Testis (tissue), 3 donors: ENCODE measurements around the gene NOC2L. TPM values are rescaled to one million over a fixed set of nuclear protein-coding genes. Genes with fewer than 3 reads are reported as not detected.

Source experiments
- DNase-seq: peaks from one replicate; pipeline ENCODE4 v3.0.0-alpha.2; 2019
- H3K27ac ChIP-seq, 2 donors: fragments of 200-600 bp; sonication (generic); one replicate each; pipeline ENCODE4 v1.5.1; 2019
- H3K27me3 ChIP-seq: fragments of 200-600 bp; sonication (generic); one replicate; pipeline ENCODE4 v1.5.1; 2019
- H3K36me3 ChIP-seq: fragments of 200-600 bp; sonication (generic); one replicate; pipeline ENCODE4 v1.5.1; 2017; ENCODE audit warnings: low read depth; ENCODE audit errors: missing control alignments
- H3K4me1 ChIP-seq: fragments of 200-600 bp; sonication (generic); one replicate; pipeline ENCODE4 v1.5.1; 2019
- H3K4me3 ChIP-seq, 2 donors: fragments of 200-600 bp; sonication (generic); one replicate each; pipeline ENCODE4 v1.5.1; 2017 to 2019
- H3K9me3 ChIP-seq: fragments of 200-600 bp; sonication (generic); one replicate; pipeline ENCODE4 v1.5.1; 2017
- POLR2A ChIP-seq: fragments of 450-650 bp; IDR thresholded peaks from one replicate; pipeline ENCODE4 v1.6.1; 2017; ENCODE audit warnings: antibody characterized with exemption, mild to moderate bottlenecking, moderate library complexity
- WGBS, 2 donors: methylation state at CpG; one replicate each; pipeline ENCODE4 v1.1.5; 2018; 5-methylcytosine and 5-hydroxymethylcytosine counted together
- intact Hi-C: fragments of 100-400 bp; cut with DNase I; formaldehyde crosslinking; loops from one replicate; pipeline ENCODE4 v1.15.1; 2023; ENCODE audit warnings: low total_unique reads
- polyA plus RNA-seq: library from polyadenylated mRNA; stranded (reverse); fragments of 350-450 nt; fragmentation: Illumina TruSeq; extraction: RNeasy Lipid Tissue Mini Kit (QIAGEN cat#74804); gene quantifications from one replicate; pipeline ENCODE4 v1.2.3, GENCODE V29; 2014; ENCODE audit warnings: low read depth, low replicate concordance; ENCODE audit not compliant: insufficient read depth
- total RNA-seq, 2 donors: library from RNA; depleted of rRNA; stranded (reverse); fragments of >200 nt; gene quantifications; one replicate each; pipeline ENCODE4 v1.2.3, GENCODE V29; 2016
- TF ChIP-seq, protein P1 (sequence below), 3 experiments: fragments of 450-650 bp in 2 of 3; fragments of 200-600 bp in 1 of 3; sonication (generic) in 1 of 3; IDR thresholded peaks; one replicate each; pipeline ENCODE4 v1.5.1; 2016 to 2019; ENCODE audit warnings: antibody characterized with exemption in 3 of 3, mild to moderate bottlenecking in 2 of 3, moderate library complexity in 1 of 3

NOC2L gene
- total and polyA plus RNA-seq, 3 donors from 2014 or later, result 78.3 to 94.0 (median 82.5) TPM

DNA sequence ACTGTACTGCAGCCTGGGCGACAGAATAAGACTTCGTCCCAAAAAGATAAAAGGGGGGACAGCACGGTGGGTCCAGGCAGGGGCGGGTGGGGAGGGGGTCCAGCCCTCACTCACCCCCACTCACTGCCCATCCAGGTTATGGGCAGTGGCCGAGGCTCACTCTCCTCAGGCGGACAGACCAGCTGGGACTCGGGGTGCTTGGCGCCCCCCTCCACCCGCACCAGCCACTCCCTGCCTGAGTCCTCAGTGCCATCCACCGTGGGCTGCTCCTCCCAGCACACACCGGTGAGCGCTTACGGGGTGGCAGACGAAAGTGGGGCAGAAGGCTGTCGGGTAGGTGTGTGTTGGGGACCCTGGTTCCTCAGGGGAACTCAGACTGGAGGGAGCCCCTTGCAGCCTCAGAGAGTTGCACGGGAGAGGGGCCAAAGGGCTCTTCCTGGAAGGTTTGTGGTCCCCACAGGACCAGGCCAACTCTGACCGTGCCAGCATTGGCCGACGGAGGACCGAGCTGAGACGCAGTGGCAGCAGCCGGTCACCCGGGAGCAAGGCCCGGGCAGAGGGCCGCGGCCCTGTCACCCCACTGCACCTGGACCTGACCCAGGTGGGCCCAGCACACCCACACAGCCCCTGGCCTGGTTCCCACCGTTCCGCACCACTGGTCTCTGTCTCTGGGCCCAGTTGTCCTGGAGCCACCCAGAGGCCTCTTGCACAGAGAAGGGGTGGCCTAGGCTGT is 13.8 kb upstream of the NOC2L start:
- DNase-seq, result no peak
- no peak overlapping the region for H3K4me3 ChIP-seq
- peaks cover 5% of the 10 kb centered on the region for H3K4me1 ChIP-seq
- no peak overlapping the region for H3K27ac ChIP-seq
- H3K27me3 ChIP-seq, result no peaks in the 10 kb centered on the region
- H3K36me3 ChIP-seq, result no peaks in the 10 kb centered on the region
- no peaks in the 10 kb centered on the region for H3K9me3 ChIP-seq
- intact Hi-C loops, result loop anchor here (10.0 kb wide), 1 partner anchor 68 kb away; no protein-coding TSS in a partner anchor
- 77 to 85% methylated on average over 4 to 24 of the region's 28 CpGs for WGBS, 2 donors
- no peak for TF ChIP-seq POLR2A
- TF ChIP-seq, protein P1, sequence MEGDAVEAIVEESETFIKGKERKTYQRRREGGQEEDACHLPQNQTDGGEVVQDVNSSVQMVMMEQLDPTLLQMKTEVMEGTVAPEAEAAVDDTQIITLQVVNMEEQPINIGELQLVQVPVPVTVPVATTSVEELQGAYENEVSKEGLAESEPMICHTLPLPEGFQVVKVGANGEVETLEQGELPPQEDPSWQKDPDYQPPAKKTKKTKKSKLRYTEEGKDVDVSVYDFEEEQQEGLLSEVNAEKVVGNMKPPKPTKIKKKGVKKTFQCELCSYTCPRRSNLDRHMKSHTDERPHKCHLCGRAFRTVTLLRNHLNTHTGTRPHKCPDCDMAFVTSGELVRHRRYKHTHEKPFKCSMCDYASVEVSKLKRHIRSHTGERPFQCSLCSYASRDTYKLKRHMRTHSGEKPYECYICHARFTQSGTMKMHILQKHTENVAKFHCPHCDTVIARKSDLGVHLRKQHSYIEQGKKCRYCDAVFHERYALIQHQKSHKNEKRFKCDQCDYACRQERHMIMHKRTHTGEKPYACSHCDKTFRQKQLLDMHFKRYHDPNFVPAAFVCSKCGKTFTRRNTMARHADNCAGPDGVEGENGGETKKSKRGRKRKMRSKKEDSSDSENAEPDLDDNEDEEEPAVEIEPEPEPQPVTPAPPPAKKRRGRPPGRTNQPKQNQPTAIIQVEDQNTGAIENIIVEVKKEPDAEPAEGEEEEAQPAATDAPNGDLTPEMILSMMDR (IDR thresholded peaks at IDR 0.05), result no peak

DNA sequence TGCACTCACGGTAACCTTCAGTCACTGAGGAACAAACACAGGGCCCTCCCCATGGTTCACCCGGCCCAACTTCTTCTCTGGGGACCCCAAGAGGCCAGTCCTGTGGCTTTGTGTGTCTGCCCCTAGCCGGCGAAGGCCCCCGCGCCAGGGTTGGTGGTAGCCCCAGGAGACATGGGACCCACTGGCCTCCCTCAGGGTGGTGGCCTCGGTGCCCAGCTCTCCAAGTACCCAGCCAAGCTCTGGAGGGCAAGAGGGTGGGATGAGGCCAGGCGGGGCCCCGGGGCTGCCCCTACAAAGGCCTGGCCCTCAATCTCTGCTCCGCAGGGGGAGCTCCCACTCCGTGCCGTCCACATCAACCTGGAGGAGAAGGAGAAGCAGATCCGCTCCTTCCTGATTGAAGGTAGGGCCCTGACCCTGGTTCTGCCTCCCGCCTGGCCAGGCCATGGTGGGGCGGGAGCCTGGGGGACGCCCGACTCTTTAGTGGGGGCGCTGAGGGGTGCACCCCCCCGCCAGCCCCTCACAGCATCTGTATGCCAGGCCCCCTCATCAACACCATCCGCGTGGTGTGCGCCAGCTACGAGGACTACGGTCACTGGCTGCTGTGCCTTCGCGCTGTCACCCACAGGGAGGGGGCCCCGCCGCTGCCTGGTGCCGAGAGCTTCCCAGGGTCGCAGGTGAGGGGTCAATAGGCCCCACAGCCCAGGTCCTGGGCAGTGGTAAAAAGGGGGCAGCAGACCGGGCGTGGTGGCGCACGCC is 12.9 kb upstream of the NOC2L start:
- TF ChIP-seq POLR2A, result no peak
- TF ChIP-seq, protein P1 (IDR thresholded peaks at IDR 0.05), result no peak
- 81 to 83% methylated on average over 18 to 34 of the region's 34 CpGs for WGBS, 2 donors
- DNase-seq, result no peak
- H3K36me3 ChIP-seq, result no peaks in the 10 kb centered on the region
- no peak overlapping the region for H3K4me3 ChIP-seq
- no peak overlapping the region for H3K27ac ChIP-seq
- intact Hi-C loops, result loop anchor here (10.0 kb wide), 1 partner anchor 67 kb away; no protein-coding TSS in a partner anchor
- no peaks in the 10 kb centered on the region for H3K9me3 ChIP-seq
- H3K4me1 ChIP-seq, result peaks cover 9% of the 10 kb centered on the region
- H3K27me3 ChIP-seq, result no peaks in the 10 kb centered on the region

DNA sequence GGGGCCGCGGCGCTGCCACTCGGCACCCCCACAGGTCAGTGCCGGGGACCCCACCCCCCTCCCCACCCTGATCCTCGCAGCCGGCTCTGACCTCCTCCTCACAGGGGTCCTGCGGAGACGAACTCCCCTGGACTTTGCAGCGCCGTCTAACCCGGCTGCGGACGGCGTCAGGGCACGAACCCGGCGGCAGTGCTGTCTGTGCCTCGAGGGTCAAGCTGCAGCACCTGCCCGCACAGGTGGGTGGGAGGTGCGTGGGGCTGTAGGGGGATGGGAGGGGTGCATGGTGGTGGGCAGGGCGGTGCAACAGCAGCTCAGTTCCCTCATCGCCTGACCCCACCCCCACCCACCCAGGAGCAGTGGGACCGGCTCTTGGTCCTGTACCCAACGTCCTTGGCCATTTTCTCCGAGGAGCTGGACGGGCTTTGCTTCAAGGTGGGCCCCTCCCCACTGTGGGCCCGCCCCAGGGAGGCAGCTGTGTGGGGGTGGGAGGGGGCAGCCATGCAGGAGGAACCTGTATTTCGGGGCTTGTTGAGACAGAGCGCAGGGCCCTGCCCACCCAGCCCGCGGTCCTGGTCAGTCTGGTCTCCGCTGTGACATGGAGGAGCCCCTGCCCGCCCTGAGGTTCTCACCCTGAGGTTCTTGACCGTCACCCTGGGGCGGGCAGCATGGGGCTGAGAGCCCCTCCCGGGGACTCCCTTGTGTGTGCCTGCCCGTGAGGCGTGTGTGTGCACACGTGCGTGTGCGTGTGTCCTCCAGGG is 12.1 kb upstream of the NOC2L start:
- peaks cover 9% of the 10 kb centered on the region for H3K4me1 ChIP-seq
- intact Hi-C loops, result loop anchor here (10.0 kb wide), 1 partner anchor 66 kb away; no protein-coding TSS in a partner anchor
- WGBS, 2 donors, result 52 to 90% methylated on average over 2 to 41 of the region's 42 CpGs
- no peak overlapping the region for H3K27ac ChIP-seq
- no peaks in the 10 kb centered on the region for H3K36me3 ChIP-seq
- no peak overlapping the region for H3K4me3 ChIP-seq
- no peak for DNase-seq
- H3K9me3 ChIP-seq, result no peaks in the 10 kb centered on the region
- no peak for TF ChIP-seq POLR2A
- TF ChIP-seq, protein P1 (IDR thresholded peaks at IDR 0.05), result no peak
- no peaks in the 10 kb centered on the region for H3K27me3 ChIP-seq

DNA sequence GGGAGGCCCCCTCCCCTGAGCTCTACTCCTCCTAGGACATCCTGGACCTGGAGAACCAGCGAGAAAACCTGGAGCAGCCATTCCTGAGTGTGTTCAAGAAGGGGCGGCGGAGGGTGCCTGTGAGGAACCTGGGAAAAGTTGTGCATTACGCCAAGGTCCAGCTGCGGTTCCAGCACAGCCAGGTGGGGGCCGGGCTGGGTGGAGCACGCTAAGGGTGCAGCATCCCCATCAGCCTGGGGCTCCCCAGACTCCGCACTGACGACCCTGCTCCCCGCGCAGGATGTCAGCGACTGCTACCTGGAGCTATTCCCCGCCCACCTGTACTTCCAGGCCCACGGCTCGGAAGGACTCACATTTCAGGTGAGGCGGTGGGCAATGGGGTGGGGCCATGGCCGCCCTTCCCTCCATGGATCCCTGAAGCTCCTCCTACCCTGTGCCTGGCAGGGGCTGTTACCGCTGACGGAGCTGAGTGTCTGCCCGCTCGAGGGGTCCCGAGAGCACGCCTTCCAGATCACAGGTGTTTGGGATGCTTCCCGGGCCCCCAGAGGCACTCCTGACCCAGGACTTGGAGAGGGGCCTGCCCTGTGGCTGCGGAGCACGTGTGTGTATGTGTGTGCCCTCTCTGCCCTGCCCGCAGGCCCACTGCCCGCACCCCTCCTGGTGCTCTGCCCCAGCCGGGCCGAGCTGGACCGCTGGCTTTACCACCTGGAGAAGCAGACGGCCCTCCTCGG is 11.4 kb upstream of the NOC2L start:
- Histone ChIP-seq H3K4me1 (peaks cover 5% of the 10 kb centered on the region), H3K4me3 (no peak overlapping the region), H3K27ac (no peak overlapping the region), H3K27me3 (no peaks in the 10 kb centered on the region), H3K36me3 (no peaks in the 10 kb centered on the region), H3K9me3 (no peaks in the 10 kb centered on the region)
- DNase-seq, result no peak
- TF ChIP-seq, protein P1 (IDR thresholded peaks at IDR 0.05), result no peak
- no peak for TF ChIP-seq POLR2A
- 40 to 75% methylated on average over 2 to 29 of the region's 33 CpGs for WGBS, 2 donors
- intact Hi-C loops, result loop anchor here (10.0 kb wide), 1 partner anchor 66 kb away; no protein-coding TSS in a partner anchor
